HCT116 (cell line): ENCODE results near the gene ACKR3. TPM values are rescaled to one million over a fixed set of nuclear protein-coding genes. Genes with fewer than 3 reads are reported as not detected.

Experiments used
- ATAC-seq: fragments of 200-7000 bp; cut with Tn5 transposase; 2 replicates; pipeline ENCODE4 v1.9.1; 2020; ENCODE audit warnings: mild to moderate bottlenecking, moderate library complexity
- BruUV-seq: library from RNA; stranded (reverse); fragments of 400-500 nt; replicated peaks from 2 replicates; lab custom pipeline; 2021; lab: Mats Ljungman, UMichigan
- CTCF ChIA-PET: fragments of 300-600 bp; sonication (Branson Sonifier 250); formaldehyde crosslinking; loops from one replicate; lab custom pipeline; 2021; ENCODE audit warnings: antibody characterized with exemption; lab: Charles Lee
- POLR2A ChIA-PET: fragments of 300-600, 350-600 bp; sonication (Branson Sonifier 250); formaldehyde crosslinking; loops from one replicate; lab custom pipeline; 2021; ENCODE audit warnings: antibody characterized with exemption; lab: Charles Lee
- RAD21 ChIA-PET, 2 experiments: fragments of 300-600 bp; sonication (Branson Sonifier 250); formaldehyde crosslinking; loops; one replicate each; lab custom pipeline; 2023; ENCODE audit warnings: low total read pairs in 2 of 2; ENCODE audit not compliant: uncharacterized antibody in 2 of 2, unreplicated experiment in 2 of 2, low non-redundant PET in 1 of 2; lab: Charles Lee
- DNase-seq: peaks from one replicate; pipeline ENCODE4 v3.0.0-alpha.2; 2010; ENCODE audit warnings: low read depth, low spot score
- H2AFZ ChIP-seq: fragments of 200-600 bp; shearing (Covaris generic), sonication (generic); 2 replicates; pipeline ENCODE4 v1.6.1; 2017; ENCODE audit warnings: low read depth, mixed run types, mixed read lengths, antibody characterized with exemption, low read length; ENCODE audit not compliant: poor library complexity, severe bottlenecking
- H3K27ac ChIP-seq: 2 replicates; pipeline ENCODE4 v1.5.1; 2012; ENCODE audit warnings: low read depth, low read length
- H3K27me3 ChIP-seq: fragments of 200-600 bp; sonication (generic); 2 replicates; pipeline ENCODE4 v1.6.1; 2016; ENCODE audit warnings: mixed run types, low read length, mixed read lengths; ENCODE audit not compliant: insufficient read depth
- H3K36me3 ChIP-seq, 2 experiments: fragments of 200-500 bp in 1 of 2; fragments of 200-600 bp in 1 of 2; sonication (Bioruptor generic) in 1 of 2; sonication (generic) in 1 of 2; 2 replicates each; pipeline versions ENCODE4 v1.5.1 to v1.6.1; 2014 to 2016; ENCODE audit warnings: low read length in 2 of 2, inconsistent platforms in 1 of 2, mixed read lengths in 1 of 2, mixed run types in 1 of 2; ENCODE audit not compliant: insufficient read depth in 2 of 2, control insufficient read depth in 1 of 2
- H3K4me1 ChIP-seq, 2 experiments: fragments of 200-600 bp in 1 of 2; sonication (generic) in 1 of 2; 2 replicates each; pipeline versions ENCODE4 v1.5.1 to v1.6.1; 2012 to 2017; ENCODE audit warnings: low read length in 2 of 2, inconsistent platforms in 1 of 2, mild to moderate bottlenecking in 1 of 2, mixed read lengths in 1 of 2, mixed run types in 1 of 2, moderate library complexity in 1 of 2; ENCODE audit not compliant: insufficient read depth in 2 of 2, control insufficient read depth in 1 of 2
- H3K4me2 ChIP-seq: fragments of 200-600 bp; sonication (generic); 2 replicates; pipeline ENCODE4 v1.6.1; 2017; ENCODE audit warnings: mixed run types, low read length, mixed read lengths
- H3K4me3 ChIP-seq, 2 experiments: fragments of 200-600 bp in 1 of 2; sonication (generic) in 1 of 2; replicated peaks in 1 of 2; 2 replicates each; pipeline ENCODE4 v1.5.1; 2011 to 2016; ENCODE audit warnings: low read length in 2 of 2, control low read depth in 1 of 2, low read depth in 1 of 2, mild to moderate bottlenecking in 1 of 2, mixed read lengths in 1 of 2, mixed run types in 1 of 2
- H3K79me2 ChIP-seq: fragments of 200-600 bp; sonication (generic); 2 replicates; pipeline ENCODE4 v1.6.1; 2017; ENCODE audit warnings: mild to moderate bottlenecking, mixed run types, low read length, moderate library complexity, mixed read lengths; ENCODE audit not compliant: insufficient read depth
- H3K9ac ChIP-seq: fragments of 200-600 bp; sonication (generic); 2 replicates; pipeline ENCODE4 v1.6.1; 2016; ENCODE audit warnings: low read length, mixed read lengths
- H3K9me2 ChIP-seq: fragments of 200-600 bp; sonication (generic), shearing (Covaris generic); 2 replicates; pipeline ENCODE4 v1.6.1; 2017; ENCODE audit warnings: mixed run types, mild to moderate bottlenecking, moderate library complexity; ENCODE audit not compliant: insufficient read depth
- H3K9me3 ChIP-seq, 2 experiments: fragments of 200-500 bp in 1 of 2; fragments of 200-600 bp in 1 of 2; sonication (Bioruptor generic) in 1 of 2; sonication (generic) in 1 of 2; 2 replicates each; pipeline ENCODE4 v1.6.1; 2014 to 2017; ENCODE audit warnings: low read length in 2 of 2, mixed read lengths in 2 of 2, inconsistent platforms in 1 of 2, low read depth in 1 of 2, mild to moderate bottlenecking in 1 of 2, mixed run types in 1 of 2, moderate library complexity in 1 of 2; ENCODE audit not compliant: control insufficient read depth in 1 of 2, insufficient read depth in 1 of 2
- H4K20me1 ChIP-seq: fragments of 200-600 bp; sonication (generic), shearing (Covaris generic); 2 replicates; pipeline ENCODE4 v1.6.1; 2017; ENCODE audit warnings: mixed run types, mild to moderate bottlenecking, moderate library complexity; ENCODE audit not compliant: insufficient read depth
- CBX3 ChIP-seq: IDR thresholded peaks from 2 replicates; pipeline ENCODE4 v1.6.1; 2012; ENCODE audit warnings: low read depth
- EGR1 ChIP-seq: IDR thresholded peaks from 2 replicates; pipeline ENCODE4 v1.6.1; 2012; ENCODE audit warnings: low read depth
- ELF1 ChIP-seq: IDR thresholded peaks from 2 replicates; pipeline ENCODE4 v1.6.1; 2012; ENCODE audit warnings: low read depth, borderline replicate concordance
- EZH2 ChIP-seq: fragments of 200-600 bp; sonication (generic); IDR thresholded peaks from 2 replicates; pipeline ENCODE4 v1.6.1; 2017; ENCODE audit warnings: antibody characterized with exemption, mixed run types
- POLR2A ChIP-seq: IDR thresholded peaks from 2 replicates; pipeline ENCODE4 v1.7.0; 2011; ENCODE audit warnings: borderline replicate concordance; ENCODE audit not compliant: insufficient read depth, insufficient read length; ENCODE audit errors: extremely low read depth
- SIN3A ChIP-seq: IDR thresholded peaks from 2 replicates; pipeline ENCODE4 v1.6.1; 2012; ENCODE audit warnings: low read depth
- YY1 ChIP-seq: IDR thresholded peaks from 2 replicates; pipeline ENCODE4 v1.6.1; 2011; ENCODE audit warnings: low read length, low read depth, moderate library complexity, mild to moderate bottlenecking; ENCODE audit not compliant: insufficient replicate concordance; ENCODE audit errors: extremely low read depth
- ZBTB33 ChIP-seq: IDR thresholded peaks from 2 replicates; pipeline ENCODE4 v1.6.1; 2011; ENCODE audit warnings: mild to moderate bottlenecking, low read length, moderate library complexity; ENCODE audit not compliant: insufficient replicate concordance; ENCODE audit errors: extremely low read depth
- intact Hi-C: fragments of 100-400 bp; cut with micrococcal nuclease; formaldehyde crosslinking; loops from 2 replicates; pipeline ENCODE4 v1.10.0; 2022
- total RNA-seq: library from RNA; stranded (reverse); gene quantifications from one replicate; pipeline ENCODE4 v1.2.1, GENCODE V29; 2021; ENCODE audit not compliant: unreplicated experiment

Gene ACKR3
- total RNA-seq, 1 experiment from 2014 or later: 0.20 TPM

GRCh38 chr2:236629961-236630872, 60.6 kb downstream of the ACKR3 start:
- no peaks in the 10 kb centered on the region for H3K36me3 ChIP-seq
- H3K4me3 ChIP-seq: no peak overlapping the region
- H3K27me3 ChIP-seq: peaks cover 20% of the 10 kb centered on the region
- no peak for ATAC-seq
- ChIA-PET RAD21 (no interaction called here), CTCF (no interaction called here), POLR2A (no interaction called here)
- H2AFZ ChIP-seq: no peak overlapping the region
- no peak overlapping the region for H3K9ac ChIP-seq
- no peaks in the 10 kb centered on the region for H3K79me2 ChIP-seq
- no peaks in the 10 kb centered on the region for H3K4me1 ChIP-seq
- no TSS peak for BruUV-seq
- no peak for DNase-seq
- no peaks in the 10 kb centered on the region for H3K9me3 ChIP-seq
- intact Hi-C loops: no loop called here
- no peaks in the 10 kb centered on the region for H3K9me2 ChIP-seq
- no peak for TF ChIP-seq POLR2A
- TF ChIP-seq EZH2: no peak
- TF ChIP-seq CBX3: no peak
- TF ChIP-seq YY1: no peak
- no peak for TF ChIP-seq ZBTB33
- no peak for TF ChIP-seq ELF1
- no peak for TF ChIP-seq SIN3A
- TF ChIP-seq EGR1: no peak
- H3K4me2 ChIP-seq: no peak overlapping the region
- no peaks in the 10 kb centered on the region for H4K20me1 ChIP-seq
- H3K27ac ChIP-seq: no peak overlapping the region
